ENCODE measurements around the gene HYLS1. TPM values are rescaled to one million over a fixed set of nuclear protein-coding genes. Genes with fewer than 3 reads are reported as not detected.
"Not testable (repeated sequence)": the region's sequence is repeated elsewhere in the genome, so short reads cannot be mapped to it uniquely, and the experiment has no call there.

HYLS1 gene, protein sequence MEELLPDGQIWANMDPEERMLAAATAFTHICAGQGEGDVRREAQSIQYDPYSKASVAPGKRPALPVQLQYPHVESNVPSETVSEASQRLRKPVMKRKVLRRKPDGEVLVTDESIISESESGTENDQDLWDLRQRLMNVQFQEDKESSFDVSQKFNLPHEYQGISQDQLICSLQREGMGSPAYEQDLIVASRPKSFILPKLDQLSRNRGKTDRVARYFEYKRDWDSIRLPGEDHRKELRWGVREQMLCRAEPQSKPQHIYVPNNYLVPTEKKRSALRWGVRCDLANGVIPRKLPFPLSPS
- 13.9 TPM for total RNA-seq

- FAIRE-seq: no peak
- peak; percentile 78 to 89 for DNase-seq (ENCODE audit: low spot score in 2 of 2)
Observed at GRCh38 chr11:125887373-125888324, at the start of gene HYLS1. Gene HYLS1 (plus strand): TSS chr11:125887668. CDS start chr11:125899369, 11,701 bp downstream.

DNA sequence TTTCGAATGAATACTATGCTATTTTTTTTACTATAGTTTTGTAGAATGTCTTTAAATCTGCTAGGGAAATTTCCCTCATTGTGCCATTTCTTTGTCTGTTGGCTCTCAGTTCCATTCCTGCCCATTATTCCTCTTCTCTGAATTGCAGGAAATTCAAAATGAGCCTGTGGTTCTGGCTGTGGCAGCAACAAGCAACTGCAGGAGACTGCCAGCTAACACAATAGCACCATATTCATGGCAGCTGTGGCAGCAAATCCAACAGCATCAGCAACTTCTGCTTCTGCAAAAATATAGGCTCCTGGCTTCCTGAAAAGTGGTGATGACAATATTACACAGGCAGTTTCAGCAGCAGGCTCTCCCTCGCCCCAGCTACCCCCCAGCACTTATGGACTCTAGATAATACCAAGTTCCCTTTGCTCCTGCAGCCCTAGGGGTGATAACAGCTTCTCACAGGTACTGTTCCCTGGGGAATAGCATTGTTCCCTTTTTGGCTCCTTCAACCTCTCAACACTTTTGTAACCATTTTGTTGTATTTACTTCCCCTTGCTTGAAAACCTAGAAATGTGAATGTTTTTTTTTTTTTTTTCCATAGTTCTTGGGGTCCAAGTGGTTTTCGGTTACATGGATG lies 45.0 kb upstream of the HYLS1 start:
- DNase-seq (ENCODE audit: low spot score in 2 of 2): no peak

GRCh38 chr11:125846188-125846587 lies 41.3 kb upstream of the HYLS1 start:
- no peak for FAIRE-seq
- no peak for DNase-seq (ENCODE audit: low spot score in 2 of 2)

More for the DNA sequence above, 45.0 kb upstream of the HYLS1 start:
- no peak for FAIRE-seq

DNA sequence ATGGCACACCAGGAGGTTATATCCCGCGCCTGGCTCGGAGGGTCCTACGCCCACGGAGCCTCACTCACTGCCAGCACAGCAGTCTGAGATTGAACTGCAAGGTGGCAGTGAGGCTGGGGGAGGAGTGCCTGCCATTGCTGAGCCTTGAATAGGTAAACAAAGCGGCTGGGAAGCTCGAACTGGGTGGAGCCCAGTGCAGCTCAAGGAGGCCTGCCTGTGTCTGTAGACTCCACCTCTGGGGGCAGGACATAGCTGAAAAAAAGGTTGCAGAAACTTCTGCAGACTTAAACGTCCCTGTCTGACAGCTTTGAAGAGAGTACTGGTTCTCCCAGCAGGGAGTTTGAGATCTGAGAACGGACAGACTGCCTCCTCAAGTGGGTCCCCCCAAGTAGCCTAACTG lies 29.8 kb upstream of the HYLS1 start:
- FAIRE-seq; DNase-seq (ENCODE audit: low spot score in 2 of 2): not testable (repeated sequence)

GRCh38 chr11:125862786-125863185 lies 24.7 kb upstream of the HYLS1 start:
- DNase-seq (ENCODE audit: low spot score in 2 of 2); FAIRE-seq: not testable (repeated sequence)

DNA sequence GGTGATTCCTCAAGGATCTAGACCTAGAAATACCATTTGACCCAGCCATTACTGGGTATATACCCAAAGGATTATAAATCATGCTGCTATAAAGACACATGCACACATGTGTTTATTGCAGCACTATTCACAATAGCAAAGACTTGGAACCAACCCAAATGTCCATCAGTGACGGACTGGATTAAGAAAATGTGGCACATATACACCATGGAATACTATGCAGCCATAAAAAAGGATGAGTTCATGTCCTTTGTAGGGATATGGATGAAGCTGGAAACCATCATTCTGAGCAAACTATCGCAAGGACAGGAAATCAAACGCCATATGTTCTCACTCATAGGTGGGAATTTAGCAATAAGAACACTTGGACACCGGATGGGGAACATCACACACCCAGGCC lies 22.1 kb upstream of the HYLS1 start:
- FAIRE-seq: not testable (repeated sequence)

DNA sequence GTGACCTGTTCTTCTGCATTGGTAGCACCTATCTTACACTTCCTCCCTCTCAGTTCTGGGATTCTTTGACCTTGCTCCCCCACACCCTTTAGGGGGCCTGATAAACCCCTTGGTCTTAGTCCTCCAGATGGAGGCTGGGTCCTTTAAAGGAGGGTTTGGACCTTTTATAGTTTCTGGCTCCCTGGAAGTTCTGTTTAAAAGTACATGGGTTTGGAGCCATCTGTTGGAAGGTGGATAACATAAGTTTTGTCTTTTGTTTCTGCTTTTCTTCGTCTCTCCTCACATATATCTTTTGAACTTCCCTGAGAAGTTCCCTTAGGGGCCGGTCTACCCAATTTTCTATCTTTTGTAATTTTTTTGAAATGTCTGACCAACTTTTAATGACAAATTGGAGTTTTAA lies 17.9 kb upstream of the HYLS1 start:
- DNase-seq (ENCODE audit: low spot score in 2 of 2) (no peak), FAIRE-seq (no peak)

More for the DNA sequence above, 22.1 kb upstream of the HYLS1 start:
- not testable (repeated sequence) for DNase-seq (ENCODE audit: low spot score in 2 of 2)

DNA sequence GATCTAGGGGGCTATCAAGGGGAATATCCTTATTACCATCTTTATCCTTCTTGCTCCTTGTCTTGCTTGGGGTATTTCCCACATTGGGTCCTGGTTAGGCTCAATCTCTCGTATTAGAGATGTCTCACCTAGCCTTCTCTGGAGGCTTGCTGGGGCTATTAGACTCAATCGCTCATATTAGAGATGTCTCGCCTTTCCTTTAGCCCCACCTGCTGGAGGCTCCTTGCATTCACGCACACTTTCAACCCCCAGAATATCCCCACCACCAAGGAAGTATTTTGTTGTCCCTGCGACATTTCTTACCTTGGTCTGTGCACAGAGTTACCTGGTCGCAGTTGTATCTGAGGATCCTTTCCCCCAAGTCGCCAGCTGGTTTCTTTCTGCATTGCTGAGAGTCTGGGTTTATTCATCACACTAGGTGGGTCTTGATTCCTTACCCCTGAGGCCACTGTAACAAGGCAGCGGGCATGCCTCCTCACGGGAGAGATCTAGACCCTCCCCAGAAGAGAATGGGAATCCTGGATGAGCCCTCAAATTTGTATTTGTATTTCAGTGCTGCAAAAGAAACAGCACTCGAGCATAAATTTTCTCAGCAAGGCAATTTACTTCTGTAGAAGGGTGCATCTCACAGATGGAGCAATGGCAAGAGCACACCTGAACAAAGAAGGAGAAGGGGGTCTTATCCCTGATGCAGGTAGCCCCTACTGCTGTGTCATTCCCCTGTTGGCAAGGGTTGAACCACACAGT lies 15.9 kb upstream of the HYLS1 start:
- no peak for FAIRE-seq
- peak in 1 of 2 donors; percentile 26 for DNase-seq (ENCODE audit: low spot score in 2 of 2)

DNA sequence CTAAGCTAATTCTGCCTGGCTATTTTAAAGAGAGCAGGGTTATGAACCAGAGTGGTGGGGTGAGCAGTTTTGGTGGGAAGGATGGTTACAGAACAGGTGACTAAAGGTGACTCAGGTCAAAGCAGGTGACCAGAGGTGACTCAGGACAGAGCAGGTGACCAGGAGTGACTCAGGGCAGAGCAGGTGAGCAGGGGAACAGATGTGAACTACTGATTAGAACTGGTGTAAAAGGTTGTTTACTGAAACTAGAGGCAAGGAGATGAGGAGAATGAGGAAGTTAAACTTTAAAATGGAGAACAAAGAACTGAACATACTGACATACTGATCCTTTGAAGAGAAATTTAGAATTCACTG lies 15.4 kb upstream of the HYLS1 start:
- no peak for DNase-seq (ENCODE audit: low spot score in 2 of 2)
- no peak for FAIRE-seq

DNA sequence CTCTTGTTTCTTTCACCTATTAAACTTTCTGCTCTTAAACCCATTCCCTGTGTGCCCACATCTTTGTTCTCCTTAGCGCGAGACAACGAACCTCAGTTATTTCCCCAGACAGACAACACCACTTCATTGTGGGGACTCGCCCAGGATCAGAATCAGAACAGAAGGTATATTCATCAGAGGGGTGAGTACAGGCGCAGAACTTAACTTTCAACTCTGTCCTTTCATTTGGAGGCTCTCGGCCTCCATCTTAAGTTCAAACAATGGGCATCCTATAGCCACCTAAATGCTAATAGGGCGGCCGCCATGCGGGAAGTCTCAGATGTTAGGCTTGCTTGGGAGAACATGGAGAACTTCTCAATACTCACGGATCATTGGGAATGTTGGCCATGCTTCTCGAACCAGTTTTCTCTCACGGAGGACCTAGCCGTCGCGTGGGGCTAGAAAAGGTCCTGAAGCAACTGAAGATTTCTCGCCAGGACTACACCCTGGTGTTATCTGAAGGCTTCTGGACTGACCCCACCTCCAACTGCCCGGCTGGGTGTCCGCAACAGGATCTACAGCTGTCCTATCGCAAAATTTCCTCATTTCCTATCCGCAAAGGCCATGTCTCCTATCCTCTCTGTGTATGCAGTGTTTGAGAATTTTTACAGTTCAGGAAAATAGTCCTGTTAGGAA lies 13.4 kb upstream of the HYLS1 start:
- FAIRE-seq: no peak
- no peak for DNase-seq (ENCODE audit: low spot score in 2 of 2)

DNA sequence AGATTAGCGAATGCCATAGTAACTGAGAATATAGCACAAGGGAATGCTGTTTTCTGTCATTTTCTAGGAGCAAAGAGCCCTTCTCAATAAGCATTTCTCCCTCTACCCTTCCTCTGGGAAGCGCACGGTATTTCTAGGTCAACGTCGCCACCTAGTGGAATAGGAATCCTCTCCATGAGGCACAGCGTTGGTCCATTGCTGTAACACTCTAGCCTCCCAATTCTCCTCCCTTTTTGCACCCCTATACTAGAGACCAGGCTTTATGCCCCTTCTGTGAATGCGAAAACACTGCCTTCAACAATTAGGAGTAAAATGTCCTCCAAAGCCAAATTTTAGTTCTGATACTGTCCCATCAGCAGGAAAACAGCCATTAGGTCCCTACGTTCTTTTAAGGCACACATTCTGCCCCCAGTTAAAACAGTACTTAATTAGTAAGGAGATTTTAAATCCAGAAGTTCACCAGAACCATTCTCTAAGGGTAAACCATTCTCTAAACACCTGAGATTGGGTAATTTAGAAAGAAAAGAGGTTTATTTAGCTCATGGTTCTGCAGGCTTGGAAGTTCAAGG lies 12.8 kb upstream of the HYLS1 start:
- DNase-seq (ENCODE audit: low spot score in 2 of 2) (peak; percentile 29 to 51), FAIRE-seq (no peak)

DNA sequence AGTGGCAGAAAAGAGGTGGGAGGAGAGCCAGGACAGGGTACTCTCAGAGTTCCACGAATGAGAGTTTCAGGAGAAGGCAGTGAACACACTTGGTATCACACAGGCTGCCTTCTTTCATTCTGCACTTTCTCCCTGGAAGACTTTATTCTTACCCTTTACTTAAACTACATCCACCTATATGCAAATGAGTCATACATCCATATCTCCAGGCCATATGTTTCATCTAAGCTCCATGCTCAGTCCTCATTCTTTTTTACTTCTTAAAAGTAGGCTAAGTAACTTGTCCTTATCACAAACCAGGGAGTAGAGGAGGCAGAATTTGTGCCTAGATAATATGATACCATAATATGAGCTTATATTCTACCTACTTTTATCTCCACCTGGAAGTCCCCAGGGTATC lies 6.2 kb upstream of the HYLS1 start:
- no peak for DNase-seq (ENCODE audit: low spot score in 2 of 2)
- FAIRE-seq: no peak

GRCh38 chr11:125883375-125883774 lies 4.1 kb upstream of the HYLS1 start:
- no peak for DNase-seq (ENCODE audit: low spot score in 2 of 2)
- FAIRE-seq: no peak

- DNase-seq (ENCODE audit: low spot score in 2 of 2) (peak in 1 of 2 donors; percentile 13), FAIRE-seq (no peak)
Observed at GRCh38 chr11:125886997-125887372, 483 bp upstream of the HYLS1 start.

DNA sequence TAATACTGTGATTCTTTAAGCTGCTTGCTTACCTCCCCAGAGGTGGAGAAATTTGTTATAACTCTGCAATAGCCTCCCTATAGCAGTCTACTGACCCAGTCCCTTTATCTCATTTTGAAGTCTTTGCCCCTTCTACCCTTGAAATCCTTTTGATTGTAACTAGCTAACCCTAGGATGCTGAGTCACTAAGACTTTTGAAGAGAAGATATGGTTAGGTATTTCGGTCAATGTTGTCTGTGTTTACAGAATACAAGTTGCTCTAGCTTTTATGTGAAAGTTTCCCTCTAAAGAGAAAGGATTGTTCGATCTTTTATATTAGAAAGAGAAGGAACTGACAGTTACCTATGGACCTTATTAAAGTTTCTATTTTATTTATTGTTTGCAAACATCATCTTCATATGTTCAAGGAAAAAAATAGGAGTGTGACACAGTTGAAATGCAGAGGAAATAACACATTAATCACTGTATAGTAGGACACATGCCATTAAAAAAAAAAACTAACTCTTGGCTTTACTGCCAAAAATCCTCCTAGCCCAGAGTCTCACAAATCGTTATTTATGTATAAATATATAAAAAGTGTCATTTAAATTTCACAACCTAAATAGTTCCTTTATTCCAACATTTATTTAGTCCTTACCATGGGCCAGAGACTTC lies 3.1 kb downstream of the HYLS1 start:
- DNase-seq (ENCODE audit: low spot score in 2 of 2) (no peak), FAIRE-seq (no peak)

- no peak for DNase-seq (ENCODE audit: low spot score in 2 of 2)
- no peak for FAIRE-seq
Observed at GRCh38 chr11:125892071-125892470, 4.6 kb downstream of the HYLS1 start.

DNA sequence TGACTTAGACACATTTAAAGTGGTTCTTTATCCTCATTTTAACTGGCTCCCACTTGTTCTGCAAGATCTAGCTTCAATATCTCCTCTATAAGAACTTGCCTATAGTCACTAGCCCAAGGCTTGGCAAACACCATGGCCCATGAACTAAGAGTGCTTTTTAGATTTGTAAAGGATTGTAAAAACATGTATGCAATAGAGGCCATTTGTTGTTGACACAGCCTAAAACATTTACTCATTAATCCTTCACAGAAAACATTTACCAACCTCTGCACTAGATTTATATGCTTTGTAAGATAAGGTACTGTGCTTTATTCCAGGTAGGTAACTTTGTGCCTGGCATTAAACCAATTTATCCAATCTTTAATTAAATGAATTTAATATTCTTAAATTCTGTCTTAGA lies 5.5 kb downstream of the HYLS1 start:
- FAIRE-seq (no peak), DNase-seq (ENCODE audit: low spot score in 2 of 2) (no peak)

DNA sequence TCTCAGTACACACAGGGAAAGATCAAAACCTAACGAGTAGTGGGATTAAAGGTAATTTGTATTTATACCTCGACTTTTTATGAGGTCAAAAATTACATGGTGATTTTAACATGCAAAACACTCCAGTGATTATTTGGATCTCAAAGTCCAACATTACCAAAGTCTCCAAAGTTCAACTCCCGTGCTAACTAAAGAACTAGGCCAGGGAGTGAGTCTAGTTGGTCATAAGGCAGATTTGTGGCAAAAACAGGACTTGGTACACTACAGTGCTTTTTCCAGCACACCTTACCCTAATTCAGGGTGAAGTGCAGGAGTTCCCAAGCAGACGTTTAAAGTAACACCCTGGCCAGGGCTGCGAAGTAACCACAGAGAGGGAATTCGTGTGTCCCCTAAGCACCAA lies 14.4 kb downstream of the HYLS1 start:
- FAIRE-seq: no peak
- DNase-seq (ENCODE audit: low spot score in 2 of 2): no peak
